ENCODE results near the gene MELK.

MELK gene

GRCh38 chr9:36676091-36676490 is 103.4 kb downstream of the MELK start:
- DNase-seq: no peak

GRCh38 chr9:36676778-36677485 is 104.2 kb downstream of the MELK start:
- DNase-seq: no peak

- DNase-seq: no peak
These were observed 104.9 kb downstream of the MELK start for GRCh38 chr9:36677611-36678010.

- no peak for DNase-seq
These were observed 107.0 kb downstream of the MELK start for GRCh38 chr9:36679710-36680109.

- DNase-seq: no peak
These were observed 113.8 kb downstream of the MELK start for GRCh38 chr9:36686471-36686870.

- DNase-seq: no peak
These were observed 117.9 kb downstream of the MELK start for GRCh38 chr9:36690412-36691168.

GRCh38 chr9:36691671-36692070 is 119.0 kb downstream of the MELK start:
- DNase-seq: no peak

- DNase-seq: no peak
These were observed 126.3 kb downstream of the MELK start for GRCh38 chr9:36698984-36699383.

GRCh38 chr9:36704148-36704547 is 131.5 kb downstream of the MELK start:
- no peak for DNase-seq

- DNase-seq: no peak
These were observed 141.1 kb downstream of the MELK start for GRCh38 chr9:36713515-36714490.

GRCh38 chr9:36716496-36716895 is 143.8 kb downstream of the MELK start:
- no peak for DNase-seq

- no peak for DNase-seq
These were observed 144.6 kb downstream of the MELK start for GRCh38 chr9:36717276-36717675.

GRCh38 chr9:36718612-36719011 is 145.9 kb downstream of the MELK start:
- DNase-seq: no peak

GRCh38 chr9:36720043-36720442 is 147.3 kb downstream of the MELK start:
- no peak for DNase-seq

GRCh38 chr9:36721846-36722588 is 149.3 kb downstream of the MELK start:
- DNase-seq: no peak

GRCh38 chr9:36725777-36726356 is 153.2 kb downstream of the MELK start:
- DNase-seq: no peak

All from NCI-H1694 (cell line).